Measurements from ENCODE around the gene CDK12. TPM values are rescaled to one million over a fixed set of nuclear protein-coding genes. Genes with fewer than 3 reads are reported as not detected.
"Not testable (repeated sequence)": the region's sequence is repeated elsewhere in the genome, so short reads cannot be mapped to it uniquely, and the experiment has no call there.

Gene CDK12
- 40.8 TPM for polyA plus RNA-seq (2013)

GRCh38 chr17:39461113-39461925 is at the start of gene CDK12:
Gene CDK12 (plus strand): TSS chr17:39461486. CDS start chr17:39462072, 586 bp downstream.
- H3K4me1 ChIP-seq (ENCODE audit: control extremely low read depth in 1 of 4, control insufficient read depth in 4 of 4, insufficient read depth in 4 of 4, low read length in 3 of 4): peaks cover 12 to 34% (median 25%) of the 10 kb centered on the region in 4 experiments
- peak within 1 kb of the TSS; percentile 72 to 99 (median 88) for H3K4me3 ChIP-seq (ENCODE audit: control insufficient read depth in 1 of 7, extremely low read depth in 1 of 7, insufficient read depth in 4 of 7, low read depth in 2 of 7, low read length in 6 of 7)
- under 1% methylated on average over 29 of the region's 51 CpGs for WGBS (ENCODE audit: insufficient coverage)
- ChIA-PET CTCF (interaction anchor here (1.3 kb wide), 1 partner anchor 10 kb away, joined by 4 read pairs; the partner anchor contains the start of gene MED1), POLR2A (interaction anchor here (2.7 kb wide), 1 partner anchor 10 kb away, joined by 29 read pairs; the partner anchor contains the start of gene MED1)
- peak within 1 kb of the TSS; percentile 97 to 99 for H3K27ac ChIP-seq (ENCODE audit: insufficient read depth in 1 of 2, low read depth in 1 of 2, low read length in 2 of 2, poor library complexity in 1 of 2, severe bottlenecking in 2 of 2)
- peak; percentile 100 for DNase-seq
- peaks cover 0 to 4% (median 0%) of the 10 kb centered on the region in 4 experiments for H3K36me3 ChIP-seq (ENCODE audit: control insufficient read depth in 4 of 4, insufficient read depth in 4 of 4, low read length in 3 of 4)
- H3K9me3 ChIP-seq (ENCODE audit: control extremely low read depth in 1 of 5, control insufficient read depth in 4 of 5, insufficient read depth in 2 of 5, low read depth in 1 of 5, low read length in 4 of 5): no peaks in the 10 kb centered on the region
- H3K27me3 ChIP-seq (replicated peaks in 2 of 5; ENCODE audit: control insufficient read depth in 4 of 5, insufficient read depth in 5 of 5, low read length in 4 of 5): no peaks in the 10 kb centered on the region

- no peak for DNase-seq
- H3K9me3 ChIP-seq (ENCODE audit: control extremely low read depth in 1 of 5, control insufficient read depth in 4 of 5, insufficient read depth in 2 of 5, low read depth in 1 of 5, low read length in 4 of 5): no peaks in the 10 kb centered on the region
- H3K4me3 ChIP-seq (ENCODE audit: control insufficient read depth in 1 of 7, extremely low read depth in 1 of 7, insufficient read depth in 4 of 7, low read depth in 2 of 7, low read length in 6 of 7): no peak overlapping the region
- no peaks in the 10 kb centered on the region for H3K4me1 ChIP-seq (ENCODE audit: control extremely low read depth in 1 of 4, control insufficient read depth in 4 of 4, insufficient read depth in 4 of 4, low read length in 3 of 4)
- peaks cover 14 to 68% (median 39%) of the 10 kb centered on the region in 4 experiments for H3K36me3 ChIP-seq (ENCODE audit: control insufficient read depth in 4 of 4, insufficient read depth in 4 of 4, low read length in 3 of 4)
- H3K27ac ChIP-seq (ENCODE audit: insufficient read depth in 1 of 2, low read depth in 1 of 2, low read length in 2 of 2, poor library complexity in 1 of 2, severe bottlenecking in 2 of 2): peak overlapping the region in 1 of 2 experiments; percentile 8
- H3K27me3 ChIP-seq (replicated peaks in 2 of 5; ENCODE audit: control insufficient read depth in 4 of 5, insufficient read depth in 5 of 5, low read length in 4 of 5): no peaks in the 10 kb centered on the region
- no CpG with 5 or more reads among the region's 1 CpG for WGBS (ENCODE audit: insufficient coverage)
- POLR2A ChIA-PET: no interaction called here
- CTCF ChIA-PET: interaction anchor here (0.6 kb wide), 1 partner anchor 69 kb away, joined by 4 read pairs; no protein-coding TSS in a partner anchor
Measured at GRCh38 chr17:39416141-39416540, 45.1 kb upstream of the CDK12 start.

- Histone ChIP-seq H3K36me3 (ENCODE audit: control insufficient read depth in 4 of 4, insufficient read depth in 4 of 4, low read length in 3 of 4) (peaks cover 10 to 76% (median 49%) of the 10 kb centered on the region in 4 experiments), H3K4me1 (ENCODE audit: control extremely low read depth in 1 of 4, control insufficient read depth in 4 of 4, insufficient read depth in 4 of 4, low read length in 3 of 4) (no peaks in the 10 kb centered on the region), H3K9me3 (ENCODE audit: control extremely low read depth in 1 of 5, control insufficient read depth in 4 of 5, insufficient read depth in 2 of 5, low read depth in 1 of 5, low read length in 4 of 5) (no peaks in the 10 kb centered on the region), H3K27ac (ENCODE audit: insufficient read depth in 1 of 2, low read depth in 1 of 2, low read length in 2 of 2, poor library complexity in 1 of 2, severe bottlenecking in 2 of 2) (no peak overlapping the region), H3K4me3 (ENCODE audit: control insufficient read depth in 1 of 7, extremely low read depth in 1 of 7, insufficient read depth in 4 of 7, low read depth in 2 of 7, low read length in 6 of 7) (no peak overlapping the region), H3K27me3 (replicated peaks in 2 of 5; ENCODE audit: control insufficient read depth in 4 of 5, insufficient read depth in 5 of 5, low read length in 4 of 5) (no peaks in the 10 kb centered on the region)
- DNase-seq: no peak
- CTCF ChIA-PET: no interaction called here
- POLR2A ChIA-PET: no interaction called here
- WGBS (ENCODE audit: insufficient coverage): no CpG with 5 or more reads among the region's 4 CpGs
Measured at GRCh38 chr17:39429600-39429999, 31.7 kb upstream of the CDK12 start.

GRCh38 chr17:39439868-39440267 is 21.4 kb upstream of the CDK12 start:
- CTCF ChIA-PET: interaction anchor here (0.5 to 1.5 kb wide), 2 partner anchors 26 to 49 kb away, joined by 3 read pairs; no protein-coding TSS in a partner anchor
- POLR2A ChIA-PET: not testable (repeated sequence)

GRCh38 chr17:39443326-39443725 is 18.0 kb upstream of the CDK12 start:
- H3K27me3 ChIP-seq (replicated peaks in 2 of 5; ENCODE audit: control insufficient read depth in 4 of 5, insufficient read depth in 5 of 5, low read length in 4 of 5): no peaks in the 10 kb centered on the region
- H3K9me3 ChIP-seq (ENCODE audit: control extremely low read depth in 1 of 5, control insufficient read depth in 4 of 5, insufficient read depth in 2 of 5, low read depth in 1 of 5, low read length in 4 of 5): no peaks in the 10 kb centered on the region
- no peak overlapping the region for H3K27ac ChIP-seq (ENCODE audit: insufficient read depth in 1 of 2, low read depth in 1 of 2, low read length in 2 of 2, poor library complexity in 1 of 2, severe bottlenecking in 2 of 2)
- POLR2A ChIA-PET: no interaction called here
- H3K4me3 ChIP-seq (ENCODE audit: control insufficient read depth in 1 of 7, extremely low read depth in 1 of 7, insufficient read depth in 4 of 7, low read depth in 2 of 7, low read length in 6 of 7): no peak overlapping the region
- H3K4me1 ChIP-seq (ENCODE audit: control extremely low read depth in 1 of 4, control insufficient read depth in 4 of 4, insufficient read depth in 4 of 4, low read length in 3 of 4): no peaks in the 10 kb centered on the region
- H3K36me3 ChIP-seq (ENCODE audit: control insufficient read depth in 4 of 4, insufficient read depth in 4 of 4, low read length in 3 of 4): peaks cover 18 to 79% (median 44%) of the 10 kb centered on the region in 4 experiments
- CTCF ChIA-PET: no interaction called here
- DNase-seq: no peak

More at GRCh38 chr17:39439868-39440267, 21.4 kb upstream of the CDK12 start:
- H3K9me3 ChIP-seq (ENCODE audit: control extremely low read depth in 1 of 5, control insufficient read depth in 4 of 5, insufficient read depth in 2 of 5, low read depth in 1 of 5, low read length in 4 of 5); H3K27me3 ChIP-seq (replicated peaks in 2 of 5; ENCODE audit: control insufficient read depth in 4 of 5, insufficient read depth in 5 of 5, low read length in 4 of 5); DNase-seq; H3K4me1 ChIP-seq (ENCODE audit: control extremely low read depth in 1 of 4, control insufficient read depth in 4 of 4, insufficient read depth in 4 of 4, low read length in 3 of 4); H3K4me3 ChIP-seq (ENCODE audit: control insufficient read depth in 1 of 7, extremely low read depth in 1 of 7, insufficient read depth in 4 of 7, low read depth in 2 of 7, low read length in 6 of 7); H3K27ac ChIP-seq (ENCODE audit: insufficient read depth in 1 of 2, low read depth in 1 of 2, low read length in 2 of 2, poor library complexity in 1 of 2, severe bottlenecking in 2 of 2): not testable (repeated sequence)
- WGBS (ENCODE audit: insufficient coverage): 96% methylated on average over 2 of the region's 2 CpGs
- H3K36me3 ChIP-seq (ENCODE audit: control insufficient read depth in 4 of 4, insufficient read depth in 4 of 4, low read length in 3 of 4): peaks cover 15 to 71% (median 41%) of the 10 kb centered on the region in 4 experiments

- Histone ChIP-seq H3K27me3 (replicated peaks in 2 of 5; ENCODE audit: control insufficient read depth in 4 of 5, insufficient read depth in 5 of 5, low read length in 4 of 5) (no peaks in the 10 kb centered on the region), H3K4me3 (ENCODE audit: control insufficient read depth in 1 of 7, extremely low read depth in 1 of 7, insufficient read depth in 4 of 7, low read depth in 2 of 7, low read length in 6 of 7) (no peak overlapping the region), H3K9me3 (ENCODE audit: control extremely low read depth in 1 of 5, control insufficient read depth in 4 of 5, insufficient read depth in 2 of 5, low read depth in 1 of 5, low read length in 4 of 5) (no peaks in the 10 kb centered on the region), H3K4me1 (ENCODE audit: control extremely low read depth in 1 of 4, control insufficient read depth in 4 of 4, insufficient read depth in 4 of 4, low read length in 3 of 4) (peaks cover 7 to 21% (median 13%) of the 10 kb centered on the region in 4 experiments), H3K36me3 (ENCODE audit: control insufficient read depth in 4 of 4, insufficient read depth in 4 of 4, low read length in 3 of 4) (peaks cover 5 to 43% (median 22%) of the 10 kb centered on the region in 4 experiments), H3K27ac (ENCODE audit: insufficient read depth in 1 of 2, low read depth in 1 of 2, low read length in 2 of 2, poor library complexity in 1 of 2, severe bottlenecking in 2 of 2) (no peak overlapping the region)
- POLR2A ChIA-PET: interaction anchor here (0.7 kb wide), 1 partner anchor 56 kb away, joined by 3 read pairs; no protein-coding TSS in a partner anchor
- DNase-seq: peak; percentile 19 to 61 (median 36)
- WGBS (ENCODE audit: insufficient coverage): 91% methylated on average over 2 of the region's 5 CpGs
- CTCF ChIA-PET: no interaction called here
Measured at GRCh38 chr17:39447561-39447960, 13.7 kb upstream of the CDK12 start.

GRCh38 chr17:39450051-39450450 is 11.2 kb upstream of the CDK12 start:
- peak overlapping the region in 6 of 7 experiments; percentile 79 to 99 (median 93) for H3K4me3 ChIP-seq (ENCODE audit: control insufficient read depth in 1 of 7, extremely low read depth in 1 of 7, insufficient read depth in 4 of 7, low read depth in 2 of 7, low read length in 6 of 7)
- H3K27ac ChIP-seq (ENCODE audit: insufficient read depth in 1 of 2, low read depth in 1 of 2, low read length in 2 of 2, poor library complexity in 1 of 2, severe bottlenecking in 2 of 2): peak overlapping the region; percentile 98 to 99
- CTCF ChIA-PET: interaction anchor here (1.2 kb wide), 2 partner anchors 10 to 15 kb away, joined by 3 read pairs; no protein-coding TSS in a partner anchor
- peaks cover 3 to 28% (median 12%) of the 10 kb centered on the region in 4 experiments for H3K36me3 ChIP-seq (ENCODE audit: control insufficient read depth in 4 of 4, insufficient read depth in 4 of 4, low read length in 3 of 4)
- H3K9me3 ChIP-seq (ENCODE audit: control extremely low read depth in 1 of 5, control insufficient read depth in 4 of 5, insufficient read depth in 2 of 5, low read depth in 1 of 5, low read length in 4 of 5): no peaks in the 10 kb centered on the region
- POLR2A ChIA-PET: interaction anchor here (0.8 to 1.7 kb wide), 2 partner anchors 9 to 12 kb away, joined by 3 to 29 read pairs; partner anchors contain the start of gene CDK12
- H3K4me1 ChIP-seq (ENCODE audit: control extremely low read depth in 1 of 4, control insufficient read depth in 4 of 4, insufficient read depth in 4 of 4, low read length in 3 of 4): peaks cover 7 to 21% (median 13%) of the 10 kb centered on the region in 4 experiments
- DNase-seq: no peak
- H3K27me3 ChIP-seq (replicated peaks in 2 of 5; ENCODE audit: control insufficient read depth in 4 of 5, insufficient read depth in 5 of 5, low read length in 4 of 5): no peaks in the 10 kb centered on the region
- 96% methylated on average over 12 of the region's 13 CpGs for WGBS (ENCODE audit: insufficient coverage)

Measured in common myeloid progenitor, CD34-positive (primary cell).